Measurements from ENCODE around the gene TGFBI.

The TGFBI gene

DNA sequence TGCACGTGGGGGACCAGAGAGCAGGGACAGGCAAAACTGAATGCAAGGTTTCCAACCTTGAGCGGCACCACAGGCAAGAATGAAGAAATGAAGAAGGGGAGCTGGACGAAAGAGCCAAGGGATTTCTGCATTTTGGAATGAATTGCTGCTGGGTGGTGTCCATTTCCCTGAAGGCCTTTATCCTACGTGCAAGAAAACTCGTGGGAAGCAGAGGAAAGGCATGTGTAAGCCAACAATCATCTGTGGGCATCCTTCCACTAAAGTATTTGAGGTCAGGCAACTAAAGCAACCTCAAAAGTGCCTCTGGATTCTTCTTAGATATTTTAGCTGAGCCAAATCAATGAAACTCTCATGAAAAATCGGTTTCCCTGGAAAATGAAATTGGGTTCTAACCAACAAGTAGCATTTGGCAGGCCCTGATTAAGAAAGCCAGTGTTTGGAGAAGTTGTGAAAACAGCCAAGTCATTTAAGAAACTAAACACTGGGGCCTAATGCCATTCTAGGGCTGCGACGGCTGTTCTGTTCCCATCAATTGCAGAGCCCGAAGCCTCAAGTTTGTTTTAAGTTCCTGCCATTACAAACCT is 4.7 kb upstream of the TGFBI start:
- Histone ChIP-seq H3K9ac (ENCODE audit: low read depth in 1 of 2, low read length in 2 of 2) (no peak overlapping the region), H3K36me3 (ENCODE audit: control insufficient read depth in 1 of 2, insufficient read depth in 2 of 2, low read length in 2 of 2) (no peaks in the 10 kb centered on the region), H3K4me3 (ENCODE audit: low read depth in 1 of 2, low read length in 2 of 2) (no peak overlapping the region), H3K27me3 (ENCODE audit: control insufficient read depth in 1 of 2, insufficient read depth in 2 of 2, low read length in 2 of 2) (peaks cover 6 to 11% of the 10 kb centered on the region in 2 donors), H3K27ac (ENCODE audit: low read depth, low read length) (no peak overlapping the region), H3K9me3 (ENCODE audit: control insufficient read depth in 1 of 2, low read length in 2 of 2) (no peaks in the 10 kb centered on the region), H3K4me1 (ENCODE audit: control insufficient read depth in 1 of 2, insufficient read depth in 2 of 2, low read length in 2 of 2) (peaks cover 5 to 7% of the 10 kb centered on the region in 2 donors)

DNA sequence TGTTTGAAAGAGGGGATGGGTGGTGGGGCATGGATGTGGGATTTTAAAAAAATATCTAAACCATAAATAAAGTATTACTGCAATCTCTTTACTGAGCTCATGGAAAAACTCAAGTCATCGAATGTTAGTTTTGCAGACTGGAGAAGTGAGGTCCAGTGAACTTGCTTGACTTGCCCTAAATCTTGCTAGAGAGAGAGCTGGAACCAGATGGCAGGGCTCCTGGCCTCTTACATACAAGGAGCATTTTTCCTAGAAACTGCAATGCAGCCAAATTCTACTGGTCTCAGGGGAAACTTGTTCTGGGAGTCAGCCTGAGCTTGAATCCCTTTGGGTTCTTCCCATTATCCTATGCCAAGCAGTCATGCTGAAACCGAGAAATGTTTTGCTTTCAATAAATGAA is 2.9 kb upstream of the TGFBI start:
- Histone ChIP-seq H3K27me3 (ENCODE audit: control insufficient read depth in 1 of 2, insufficient read depth in 2 of 2, low read length in 2 of 2) (peaks cover 11 to 13% of the 10 kb centered on the region in 2 donors), H3K4me3 (ENCODE audit: low read depth in 1 of 2, low read length in 2 of 2) (no peak overlapping the region), H3K27ac (ENCODE audit: low read depth, low read length) (no peak overlapping the region), H3K9ac (ENCODE audit: low read depth in 1 of 2, low read length in 2 of 2) (no peak overlapping the region), H3K4me1 (ENCODE audit: control insufficient read depth in 1 of 2, insufficient read depth in 2 of 2, low read length in 2 of 2) (peaks cover under 1 to 17% of the 10 kb centered on the region in 2 donors), H3K36me3 (ENCODE audit: control insufficient read depth in 1 of 2, insufficient read depth in 2 of 2, low read length in 2 of 2) (no peaks in the 10 kb centered on the region), H3K9me3 (ENCODE audit: control insufficient read depth in 1 of 2, low read length in 2 of 2) (no peaks in the 10 kb centered on the region)

DNA sequence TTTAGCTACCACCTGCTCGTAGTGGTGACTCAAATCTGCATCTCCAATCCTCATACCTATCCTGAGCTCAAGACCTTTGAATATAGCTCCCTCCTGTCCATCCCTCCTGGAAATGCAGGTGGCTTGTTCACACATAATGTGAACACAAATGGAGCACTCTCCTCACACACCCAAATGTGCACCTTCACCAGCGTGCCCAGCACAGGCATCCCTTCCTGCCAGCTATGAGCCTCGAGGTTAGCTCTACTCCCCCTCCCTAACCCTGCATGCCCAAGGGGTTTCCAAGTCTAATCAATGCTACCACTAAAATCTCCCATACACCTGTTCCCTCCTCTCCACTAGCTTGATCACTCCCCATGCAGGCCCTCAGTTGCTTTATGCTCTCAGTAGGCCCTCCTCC is 2.2 kb upstream of the TGFBI start:
- Histone ChIP-seq H3K36me3 (ENCODE audit: control insufficient read depth in 1 of 2, insufficient read depth in 2 of 2, low read length in 2 of 2) (no peaks in the 10 kb centered on the region), H3K4me1 (ENCODE audit: control insufficient read depth in 1 of 2, insufficient read depth in 2 of 2, low read length in 2 of 2) (peaks cover 4 to 20% of the 10 kb centered on the region in 2 donors), H3K9me3 (ENCODE audit: control insufficient read depth in 1 of 2, low read length in 2 of 2) (no peaks in the 10 kb centered on the region), H3K4me3 (ENCODE audit: low read depth in 1 of 2, low read length in 2 of 2) (no peak overlapping the region), H3K27me3 (ENCODE audit: control insufficient read depth in 1 of 2, insufficient read depth in 2 of 2, low read length in 2 of 2) (peaks cover 11 to 13% of the 10 kb centered on the region in 2 donors), H3K9ac (ENCODE audit: low read depth in 1 of 2, low read length in 2 of 2) (no peak overlapping the region), H3K27ac (ENCODE audit: low read depth, low read length) (no peak overlapping the region)

DNA sequence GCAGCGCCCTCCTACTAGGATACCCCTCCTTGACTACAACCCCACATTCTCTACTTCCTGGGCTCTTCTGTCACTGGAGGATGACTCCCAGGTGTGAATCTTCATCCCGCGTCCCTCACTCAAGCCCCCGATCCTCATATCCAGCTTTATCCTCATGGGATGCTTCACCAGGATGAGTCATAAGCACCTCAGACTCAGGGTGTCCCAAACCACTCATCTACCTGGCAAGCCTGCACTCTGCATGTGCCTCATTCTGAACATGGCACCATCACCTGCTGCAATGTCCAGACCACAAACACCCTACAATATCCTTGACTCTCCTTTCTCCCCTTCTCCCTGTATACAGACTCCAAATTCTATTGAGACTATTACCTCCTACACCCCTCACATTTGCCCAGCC is 1.5 kb upstream of the TGFBI start:
- Histone ChIP-seq H3K27me3 (ENCODE audit: control insufficient read depth in 1 of 2, insufficient read depth in 2 of 2, low read length in 2 of 2) (peaks cover 11 to 13% of the 10 kb centered on the region in 2 donors), H3K9ac (ENCODE audit: low read depth in 1 of 2, low read length in 2 of 2) (no peak overlapping the region), H3K27ac (ENCODE audit: low read depth, low read length) (no peak overlapping the region), H3K9me3 (ENCODE audit: control insufficient read depth in 1 of 2, low read length in 2 of 2) (no peaks in the 10 kb centered on the region), H3K4me1 (ENCODE audit: control insufficient read depth in 1 of 2, insufficient read depth in 2 of 2, low read length in 2 of 2) (peaks cover 4 to 20% of the 10 kb centered on the region in 2 donors), H3K4me3 (ENCODE audit: low read depth in 1 of 2, low read length in 2 of 2) (no peak overlapping the region), H3K36me3 (ENCODE audit: control insufficient read depth in 1 of 2, insufficient read depth in 2 of 2, low read length in 2 of 2) (no peaks in the 10 kb centered on the region)

DNA sequence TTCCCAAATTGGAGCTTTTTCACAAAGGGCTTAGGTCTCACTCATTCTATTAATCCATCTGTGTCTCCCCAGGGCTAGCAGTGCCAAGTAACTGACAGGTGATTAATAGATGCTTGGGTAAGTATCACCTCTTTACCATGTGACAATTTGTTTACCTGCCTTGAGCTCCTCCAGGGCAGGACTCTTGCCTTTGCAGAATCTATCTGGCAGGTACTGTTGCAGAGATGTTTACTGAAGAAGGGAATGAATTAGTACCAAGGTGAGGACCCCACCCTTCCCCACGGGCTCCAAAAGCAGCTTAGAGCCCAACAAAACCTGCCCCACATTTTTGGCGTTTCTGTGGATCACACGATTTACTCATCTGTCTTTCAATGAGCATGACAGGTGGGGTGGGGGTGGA is 698 bp upstream of the TGFBI start:
- Histone ChIP-seq H3K27me3 (ENCODE audit: control insufficient read depth in 1 of 2, insufficient read depth in 2 of 2, low read length in 2 of 2) (peaks cover 11 to 13% of the 10 kb centered on the region in 2 donors), H3K4me3 (ENCODE audit: low read depth in 1 of 2, low read length in 2 of 2) (peak overlapping the region in 1 of 2 donors; percentile 48), H3K36me3 (ENCODE audit: control insufficient read depth in 1 of 2, insufficient read depth in 2 of 2, low read length in 2 of 2) (no peaks in the 10 kb centered on the region), H3K9me3 (ENCODE audit: control insufficient read depth in 1 of 2, low read length in 2 of 2) (no peaks in the 10 kb centered on the region), H3K4me1 (ENCODE audit: control insufficient read depth in 1 of 2, insufficient read depth in 2 of 2, low read length in 2 of 2) (peaks cover 4 to 20% of the 10 kb centered on the region in 2 donors), H3K9ac (ENCODE audit: low read depth in 1 of 2, low read length in 2 of 2) (no peak overlapping the region), H3K27ac (ENCODE audit: low read depth, low read length) (no peak overlapping the region)

DNA sequence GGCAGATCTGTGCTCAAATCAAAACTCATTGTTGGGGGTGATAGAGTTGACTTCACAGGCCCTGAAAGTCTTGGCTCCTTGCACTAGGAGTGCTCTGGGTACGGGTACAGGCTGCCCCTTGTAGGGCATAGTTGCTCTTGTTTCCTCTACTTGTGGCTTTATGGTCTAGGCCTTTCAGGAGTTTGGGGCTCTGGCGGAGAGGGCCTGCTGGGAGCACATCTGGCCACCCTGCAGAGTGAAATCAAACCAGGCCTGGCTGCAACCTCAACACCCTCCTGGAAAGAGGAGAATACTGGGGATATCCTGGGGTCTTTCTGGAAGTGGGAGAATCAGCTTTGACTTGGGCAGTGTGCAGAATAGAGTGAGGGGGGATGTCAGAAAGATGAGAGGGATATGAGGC is 1.5 kb downstream of the TGFBI start:
- H3K36me3 ChIP-seq (ENCODE audit: control insufficient read depth in 1 of 2, insufficient read depth in 2 of 2, low read length in 2 of 2), result peaks cover 0 to 8% of the 10 kb centered on the region in 2 donors
- peaks cover 11 to 16% of the 10 kb centered on the region in 2 donors for H3K27me3 ChIP-seq (ENCODE audit: control insufficient read depth in 1 of 2, insufficient read depth in 2 of 2, low read length in 2 of 2)
- H3K4me3 ChIP-seq (ENCODE audit: low read depth in 1 of 2, low read length in 2 of 2), result peak overlapping the region; percentile 35 to 64
- peaks cover 4 to 20% of the 10 kb centered on the region in 2 donors for H3K4me1 ChIP-seq (ENCODE audit: control insufficient read depth in 1 of 2, insufficient read depth in 2 of 2, low read length in 2 of 2)
- H3K27ac ChIP-seq (ENCODE audit: low read depth, low read length), result no peak overlapping the region
- peak overlapping the region in 1 of 2 donors; percentile 12 for H3K9ac ChIP-seq (ENCODE audit: low read depth in 1 of 2, low read length in 2 of 2)
- H3K9me3 ChIP-seq (ENCODE audit: control insufficient read depth in 1 of 2, low read length in 2 of 2), result no peaks in the 10 kb centered on the region

DNA sequence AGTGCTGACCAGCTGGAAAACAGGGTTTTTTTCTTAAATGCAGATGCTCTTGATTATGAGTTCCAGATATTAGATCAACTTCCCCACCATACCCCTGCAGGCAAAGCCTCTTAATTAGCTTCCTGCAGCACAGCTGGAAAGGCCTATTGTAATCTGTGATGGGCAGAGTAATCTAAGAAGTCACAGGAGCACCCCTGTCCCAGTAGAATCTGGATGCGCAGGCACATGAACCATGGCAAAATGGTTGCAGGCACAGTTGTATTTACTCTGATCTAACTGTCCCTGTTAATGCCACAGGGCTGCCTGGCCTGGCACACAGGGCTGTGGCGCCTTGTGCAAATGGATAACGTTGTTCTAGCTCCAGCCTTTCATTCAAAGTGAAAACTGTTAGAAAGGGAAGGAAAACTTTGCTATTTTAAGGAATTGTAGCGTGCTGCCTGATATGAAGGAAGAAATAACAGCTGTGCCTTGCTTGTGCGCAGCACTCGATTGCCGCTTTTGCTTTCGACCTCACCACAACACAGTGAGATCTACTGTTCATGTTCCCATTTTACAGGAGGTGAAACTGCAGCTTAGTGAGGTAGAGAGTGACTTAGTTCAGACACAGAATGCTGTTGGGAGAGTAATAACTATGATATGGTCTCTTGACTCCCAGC is 2.3 kb downstream of the TGFBI start:
- Histone ChIP-seq H3K4me1 (ENCODE audit: control insufficient read depth in 1 of 2, insufficient read depth in 2 of 2, low read length in 2 of 2) (peaks cover 10 to 22% of the 10 kb centered on the region in 2 donors), H3K4me3 (ENCODE audit: low read depth in 1 of 2, low read length in 2 of 2) (peak overlapping the region; percentile 35 to 64), H3K9me3 (ENCODE audit: control insufficient read depth in 1 of 2, low read length in 2 of 2) (no peaks in the 10 kb centered on the region), H3K27me3 (ENCODE audit: control insufficient read depth in 1 of 2, insufficient read depth in 2 of 2, low read length in 2 of 2) (peaks cover 11 to 16% of the 10 kb centered on the region in 2 donors), H3K27ac (ENCODE audit: low read depth, low read length) (no peak overlapping the region), H3K36me3 (ENCODE audit: control insufficient read depth in 1 of 2, insufficient read depth in 2 of 2, low read length in 2 of 2) (peaks cover 0 to 8% of the 10 kb centered on the region in 2 donors), H3K9ac (ENCODE audit: low read depth in 1 of 2, low read length in 2 of 2) (no peak overlapping the region)

DNA sequence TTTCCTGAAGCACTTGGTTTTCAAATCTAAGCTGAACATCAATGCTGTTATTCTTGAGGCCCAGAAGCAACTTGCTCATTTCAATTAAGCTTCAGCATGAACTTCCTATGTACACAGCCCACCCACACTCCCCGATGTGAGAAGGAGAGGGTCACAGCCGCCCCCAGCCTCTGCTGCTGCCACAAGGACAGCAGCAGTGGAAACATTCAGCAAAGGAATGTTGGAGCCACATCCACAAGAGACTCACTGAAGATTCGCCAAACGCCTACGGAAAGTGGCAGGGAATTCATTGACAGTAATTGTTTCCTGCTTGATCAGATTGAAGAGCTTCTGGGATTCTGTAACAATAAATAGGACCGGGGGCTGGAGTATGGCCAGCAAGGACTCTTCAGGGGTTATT is 2.9 kb downstream of the TGFBI start:
- H3K27ac ChIP-seq (ENCODE audit: low read depth, low read length), result no peak overlapping the region
- no peak overlapping the region for H3K9ac ChIP-seq (ENCODE audit: low read depth in 1 of 2, low read length in 2 of 2)
- H3K27me3 ChIP-seq (ENCODE audit: control insufficient read depth in 1 of 2, insufficient read depth in 2 of 2, low read length in 2 of 2), result peaks cover 11 to 16% of the 10 kb centered on the region in 2 donors
- H3K9me3 ChIP-seq (ENCODE audit: control insufficient read depth in 1 of 2, low read length in 2 of 2), result no peaks in the 10 kb centered on the region
- no peak overlapping the region for H3K4me3 ChIP-seq (ENCODE audit: low read depth in 1 of 2, low read length in 2 of 2)
- peaks cover 0 to 8% of the 10 kb centered on the region in 2 donors for H3K36me3 ChIP-seq (ENCODE audit: control insufficient read depth in 1 of 2, insufficient read depth in 2 of 2, low read length in 2 of 2)
- peaks cover 14 to 29% of the 10 kb centered on the region in 2 donors for H3K4me1 ChIP-seq (ENCODE audit: control insufficient read depth in 1 of 2, insufficient read depth in 2 of 2, low read length in 2 of 2)

DNA sequence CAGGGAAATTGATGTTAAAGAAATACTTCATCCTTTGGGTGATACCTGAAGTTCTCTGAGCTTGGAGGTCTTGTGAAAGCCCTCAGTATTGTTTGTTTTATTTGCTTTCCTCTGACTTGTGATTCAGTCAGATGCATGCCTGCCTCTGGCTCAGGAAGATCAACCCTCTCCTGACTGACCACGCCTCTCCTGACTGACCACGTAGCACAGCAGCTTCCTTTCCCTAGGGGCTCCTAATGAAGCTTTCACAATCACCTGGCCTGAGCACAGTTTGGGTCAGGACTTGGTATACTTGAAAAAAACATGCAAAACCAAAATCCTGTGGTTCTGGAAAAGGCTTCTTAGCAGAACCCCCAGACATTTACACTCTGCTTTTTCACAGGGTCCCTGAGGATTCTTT is 3.8 kb downstream of the TGFBI start:
- Histone ChIP-seq H3K9ac (ENCODE audit: low read depth in 1 of 2, low read length in 2 of 2) (no peak overlapping the region), H3K4me3 (ENCODE audit: low read depth in 1 of 2, low read length in 2 of 2) (no peak overlapping the region), H3K36me3 (ENCODE audit: control insufficient read depth in 1 of 2, insufficient read depth in 2 of 2, low read length in 2 of 2) (peaks cover 0 to 8% of the 10 kb centered on the region in 2 donors), H3K9me3 (ENCODE audit: control insufficient read depth in 1 of 2, low read length in 2 of 2) (no peaks in the 10 kb centered on the region), H3K27me3 (ENCODE audit: control insufficient read depth in 1 of 2, insufficient read depth in 2 of 2, low read length in 2 of 2) (peaks cover 11 to 16% of the 10 kb centered on the region in 2 donors), H3K27ac (ENCODE audit: low read depth, low read length) (no peak overlapping the region), H3K4me1 (ENCODE audit: control insufficient read depth in 1 of 2, insufficient read depth in 2 of 2, low read length in 2 of 2) (peaks cover 23 to 32% of the 10 kb centered on the region in 2 donors)

DNA sequence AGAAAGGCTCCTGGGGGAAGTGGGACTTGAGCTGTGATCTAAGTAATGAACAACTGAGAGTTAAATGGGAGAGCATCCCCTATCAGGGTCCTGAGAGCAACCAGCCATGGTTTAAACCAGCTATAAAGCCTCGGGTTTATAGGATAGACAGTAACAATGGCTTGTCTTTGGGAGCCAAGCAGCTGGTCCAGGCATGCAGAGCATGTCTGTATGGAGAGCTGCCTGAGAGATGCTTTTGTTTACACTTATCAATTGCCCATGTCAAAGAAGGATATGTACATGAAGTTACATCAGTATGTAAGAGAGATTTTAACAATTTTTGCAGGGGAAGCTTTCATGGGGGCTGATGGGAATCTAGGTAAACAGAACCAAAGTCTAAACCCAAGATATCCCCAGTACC is 4.4 kb downstream of the TGFBI start:
- H3K36me3 ChIP-seq (ENCODE audit: control insufficient read depth in 1 of 2, insufficient read depth in 2 of 2, low read length in 2 of 2), result peaks cover 0 to 8% of the 10 kb centered on the region in 2 donors
- peaks cover 4 to 16% of the 10 kb centered on the region in 2 donors for H3K27me3 ChIP-seq (ENCODE audit: control insufficient read depth in 1 of 2, insufficient read depth in 2 of 2, low read length in 2 of 2)
- H3K9ac ChIP-seq (ENCODE audit: low read depth in 1 of 2, low read length in 2 of 2), result no peak overlapping the region
- no peak overlapping the region for H3K27ac ChIP-seq (ENCODE audit: low read depth, low read length)
- H3K9me3 ChIP-seq (ENCODE audit: control insufficient read depth in 1 of 2, low read length in 2 of 2), result no peaks in the 10 kb centered on the region
- no peak overlapping the region for H3K4me3 ChIP-seq (ENCODE audit: low read depth in 1 of 2, low read length in 2 of 2)
- H3K4me1 ChIP-seq (ENCODE audit: control insufficient read depth in 1 of 2, insufficient read depth in 2 of 2, low read length in 2 of 2), result peaks cover 25 to 34% of the 10 kb centered on the region in 2 donors
